ENCODE measurements around the gene ERGIC1.

ERGIC1 gene

GRCh38 chr5:172866802-172867748, 33.0 kb downstream of the ERGIC1 start:
- DNase-seq, result peak; percentile 6

- no peak for DNase-seq
These were observed 33.8 kb downstream of the ERGIC1 start for GRCh38 chr5:172867761-172868435.

- no peak for DNase-seq
These were observed 34.4 kb downstream of the ERGIC1 start for GRCh38 chr5:172868436-172868923.

- DNase-seq, result no peak
These were observed 35.0 kb downstream of the ERGIC1 start for GRCh38 chr5:172868924-172869591.

GRCh38 chr5:172869691-172870090, 35.6 kb downstream of the ERGIC1 start:
- DNase-seq, result no peak

GRCh38 chr5:172870291-172870714, 36.3 kb downstream of the ERGIC1 start:
- no peak for DNase-seq

- DNase-seq, result no peak
These were observed 36.8 kb downstream of the ERGIC1 start for GRCh38 chr5:172870715-172871461.

GRCh38 chr5:172871536-172871935, 37.5 kb downstream of the ERGIC1 start:
- no peak for DNase-seq

GRCh38 chr5:172871982-172872381, 37.9 kb downstream of the ERGIC1 start:
- DNase-seq, result no peak

- no peak for DNase-seq
These were observed 39.0 kb downstream of the ERGIC1 start for GRCh38 chr5:172872997-172873491.

GRCh38 chr5:172873513-172873912, 39.5 kb downstream of the ERGIC1 start:
- DNase-seq, result no peak

- no peak for DNase-seq
These were observed 40.8 kb downstream of the ERGIC1 start for GRCh38 chr5:172874647-172875504.

GRCh38 chr5:172875505-172876279, 41.6 kb downstream of the ERGIC1 start:
- DNase-seq, result no peak

- no peak for DNase-seq
These were observed 42.5 kb downstream of the ERGIC1 start for GRCh38 chr5:172876578-172876977.

GRCh38 chr5:172877466-172878260, 43.6 kb downstream of the ERGIC1 start:
- DNase-seq, result no peak

GRCh38 chr5:172878585-172878932, 44.5 kb downstream of the ERGIC1 start:
- DNase-seq, result no peak

GRCh38 chr5:172878933-172879752, 45.1 kb downstream of the ERGIC1 start:
- DNase-seq, result no peak

GRCh38 chr5:172881691-172882370, 47.8 kb downstream of the ERGIC1 start:
- DNase-seq, result no peak

Measured in COR-L47 (cell line).